ENCODE measurements around the gene PFN3.
A peak's percentile ranks its signal among the peaks of the same experiment; 100 is the strongest.

The PFN3 gene

DNA sequence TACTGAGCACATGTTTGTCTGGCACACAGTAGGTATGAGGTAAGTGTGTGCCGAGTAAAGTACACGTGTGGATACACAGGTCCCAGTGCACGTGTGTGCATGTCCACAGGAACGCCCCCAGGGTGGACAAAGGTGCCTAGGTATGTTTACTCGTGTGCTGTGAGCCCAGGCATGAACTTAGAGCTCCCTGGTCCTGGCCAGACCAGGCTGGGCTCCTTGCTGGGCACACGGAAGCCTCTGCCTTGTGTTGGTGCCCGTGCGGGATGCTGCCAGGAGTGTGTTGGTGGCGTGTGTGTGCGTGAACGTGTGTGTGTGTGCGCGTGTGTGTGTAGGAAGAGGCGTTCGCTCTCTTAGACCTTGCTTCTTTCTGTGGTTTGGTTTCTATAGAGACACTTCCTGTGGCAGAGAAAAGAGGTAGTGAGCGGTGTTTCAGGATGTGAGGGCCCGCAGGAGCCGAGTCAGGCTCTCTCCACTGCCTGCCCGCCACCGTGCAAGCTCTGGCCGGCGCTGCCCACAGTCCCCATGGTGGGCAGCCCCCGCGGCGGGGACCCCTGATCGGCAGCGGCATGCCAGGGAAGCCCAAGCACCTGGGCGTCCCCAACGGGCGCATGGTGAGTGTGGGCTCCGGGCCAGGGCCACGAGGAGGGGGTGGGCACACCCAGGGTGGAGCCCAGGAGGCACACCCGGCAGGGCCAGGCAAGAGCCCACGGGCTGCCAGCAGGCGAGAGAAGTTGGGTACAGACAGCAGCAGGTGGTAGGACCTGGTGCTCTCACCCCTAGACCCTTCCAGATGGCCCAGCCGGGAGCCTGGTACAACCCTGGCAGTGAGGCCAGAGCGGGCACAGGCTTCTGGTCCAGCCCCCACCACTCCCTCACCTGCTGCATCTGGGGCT lies 42.8 kb downstream of the PFN3 start, which contains the start of gene RGS14:
RGS14 (plus strand) TSS at position 466 of the 893 bp plus-strand sequence; CDS start at position 567, 101 bp downstream.
- peak; percentile 43 for DNase-seq

- DNase-seq: no peak
These were observed 43.4 kb downstream of the PFN3 start for GRCh38 chr5:177357146-177357458.

GRCh38 chr5:177356746-177357145 lies 43.7 kb downstream of the PFN3 start:
- DNase-seq: no peak

DNA sequence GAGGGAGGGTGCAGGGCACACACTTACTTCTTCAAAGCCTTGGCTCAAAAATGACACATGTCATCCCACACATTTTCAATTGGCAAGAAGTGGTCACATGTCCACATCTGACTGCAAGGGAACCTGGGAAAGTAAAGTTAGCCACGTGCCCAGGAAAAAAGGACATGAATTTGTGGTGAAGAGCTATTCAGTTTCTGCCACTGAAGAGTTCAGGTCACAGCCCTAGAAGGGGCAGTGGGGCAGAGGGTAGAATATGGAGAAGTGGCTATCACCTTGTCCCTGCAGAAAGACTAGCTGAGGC lies 44.6 kb downstream of the PFN3 start:
- no peak for DNase-seq

GRCh38 chr5:177355162-177355867 lies 45.1 kb downstream of the PFN3 start:
- no peak for DNase-seq

DNA sequence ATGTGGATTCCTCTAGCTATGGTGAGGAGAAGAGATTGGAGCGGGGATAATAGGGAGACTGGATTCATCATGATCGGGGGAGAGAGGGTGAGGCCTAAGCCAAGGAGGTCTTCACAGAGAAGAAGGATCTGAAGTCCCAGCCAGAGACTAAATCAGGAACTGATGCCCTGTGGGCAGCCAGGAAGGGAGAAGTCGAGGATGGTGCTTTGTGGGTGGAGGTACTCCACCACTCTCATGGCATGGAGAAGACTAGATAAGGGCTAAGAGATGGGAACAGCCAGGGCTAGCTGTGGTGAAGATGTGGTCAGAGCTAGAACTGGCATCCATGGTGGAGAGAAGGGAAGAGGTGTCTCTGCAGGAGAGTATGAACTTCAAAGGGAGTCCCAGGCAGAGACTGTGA lies 45.8 kb downstream of the PFN3 start:
- DNase-seq: no peak

DNA sequence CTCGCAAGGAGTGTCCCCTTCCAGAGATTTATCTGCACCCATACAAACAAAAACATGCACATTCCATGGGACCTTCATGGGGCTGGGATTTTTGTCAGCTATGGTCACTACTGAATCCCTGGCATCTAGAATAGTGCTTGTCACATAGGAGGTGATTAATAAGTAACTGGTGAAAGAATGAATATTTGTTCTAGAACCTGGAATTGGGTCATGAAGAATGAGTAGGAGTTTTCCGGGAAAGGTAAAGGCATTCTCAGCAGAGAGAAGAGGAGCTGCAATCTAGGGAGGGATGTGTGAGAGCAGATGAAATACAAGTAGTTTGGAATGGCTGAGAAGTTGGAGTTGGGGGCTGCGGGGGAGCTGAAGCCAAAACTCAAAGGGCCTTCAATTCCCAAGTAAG lies 46.2 kb downstream of the PFN3 start:
- no peak for DNase-seq

DNA sequence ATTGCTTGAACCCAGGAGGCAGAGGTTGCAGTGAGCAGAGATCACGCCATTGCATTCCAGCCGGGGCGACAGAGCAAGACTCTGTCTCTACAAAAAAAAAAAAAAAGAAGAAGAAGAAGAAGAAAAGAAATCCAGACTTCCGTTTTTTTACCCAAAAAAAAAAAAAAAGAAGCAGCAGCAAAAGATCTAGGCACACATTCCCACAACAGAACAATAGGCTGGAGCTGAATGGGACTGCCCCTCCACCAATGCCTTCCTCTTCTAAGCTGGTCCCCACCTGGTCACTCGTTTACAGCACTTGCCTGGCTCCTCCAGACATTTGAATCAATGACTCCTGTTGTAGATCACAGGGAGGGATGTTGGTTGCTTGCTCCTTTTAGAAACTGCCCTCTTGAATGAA lies 47.4 kb downstream of the PFN3 start:
- DNase-seq: no peak

- DNase-seq: peak; percentile 98
These were observed 48.8 kb downstream of the PFN3 start, which contains the start of gene LMAN2 for GRCh38 chr5:177351392-177352329. TSS of gene LMAN2 (minus strand) at chr5:177351668. CDS start at chr5:177351647, 21 bp downstream.

- no peak for DNase-seq
These were observed 49.6 kb downstream of the PFN3 start for GRCh38 chr5:177350776-177351391.
